HG03432 (cell line): Measurements from ENCODE around the gene EGLN2.
"Not testable (repeated sequence)": the region's sequence is repeated elsewhere in the genome, so short reads cannot be mapped to it uniquely, and the experiment has no call there.

Experiments used
- ATAC-seq: cut with Tn5 transposase; IDR thresholded peaks from one replicate; pipeline ENCODE4 v1.9.1; 2021; ENCODE audit warnings: mild to moderate bottlenecking, moderate library complexity; ENCODE audit not compliant: unreplicated experiment

EGLN2 gene

GRCh38 chr19:40815223-40815622 lies 16.2 kb downstream of the EGLN2 start:
- ATAC-seq: no peak

- ATAC-seq: not testable (repeated sequence)
These were observed 19.7 kb downstream of the EGLN2 start for GRCh38 chr19:40818480-40819399.

- ATAC-seq: not testable (repeated sequence)
These were observed 20.7 kb downstream of the EGLN2 start for GRCh38 chr19:40819479-40820234.

- no peak for ATAC-seq
These were observed 23.2 kb downstream of the EGLN2 start for GRCh38 chr19:40822161-40822560.

- ATAC-seq: not testable (repeated sequence)
These were observed 23.9 kb downstream of the EGLN2 start for GRCh38 chr19:40822704-40823553.

- not testable (repeated sequence) for ATAC-seq
These were observed 25.9 kb downstream of the EGLN2 start for GRCh38 chr19:40824916-40825315.

- not testable (repeated sequence) for ATAC-seq
These were observed 26.6 kb downstream of the EGLN2 start for GRCh38 chr19:40825460-40826095.

- not testable (repeated sequence) for ATAC-seq
These were observed 27.3 kb downstream of the EGLN2 start for GRCh38 chr19:40826312-40826698.

- ATAC-seq: not testable (repeated sequence)
These were observed 27.9 kb downstream of the EGLN2 start for GRCh38 chr19:40826699-40827385.

GRCh38 chr19:40827386-40828247 lies 28.6 kb downstream of the EGLN2 start:
- ATAC-seq: no peak

- ATAC-seq: no peak
These were observed 30.2 kb downstream of the EGLN2 start for GRCh38 chr19:40829205-40829604.

- ATAC-seq: not testable (repeated sequence)
These were observed 31.8 kb downstream of the EGLN2 start for GRCh38 chr19:40830741-40831140.

GRCh38 chr19:40831502-40832430 lies 32.8 kb downstream of the EGLN2 start:
- no peak for ATAC-seq

- not testable (repeated sequence) for ATAC-seq
These were observed 33.4 kb downstream of the EGLN2 start for GRCh38 chr19:40832431-40832790.

- not testable (repeated sequence) for ATAC-seq
These were observed 34.9 kb downstream of the EGLN2 start for GRCh38 chr19:40833728-40834533.

- ATAC-seq: no peak
These were observed 37.9 kb downstream of the EGLN2 start for GRCh38 chr19:40836754-40837429.
